Nephron (organoid): ENCODE results near the gene NR4A1.

Experiments
- H3K27ac Mint-ChIP-seq, 3 experiments: 2 replicates each; pipeline ENCODE4 v1.8.0; 2020; ENCODE audit warnings: mixed read lengths in 3 of 3, mild to moderate bottlenecking in 2 of 3, moderate library complexity in 1 of 3
- H3K27me3 Mint-ChIP-seq: 2 replicates; pipeline ENCODE4 v1.8.0; 2021; ENCODE audit warnings: low read depth, mild to moderate bottlenecking, moderate library complexity, mixed read lengths
- H3K36me3 Mint-ChIP-seq: 2 replicates; pipeline ENCODE4 v1.8.0; 2020; ENCODE audit warnings: low read depth, mixed read lengths
- H3K4me1 Mint-ChIP-seq: 2 replicates; pipeline ENCODE4 v1.8.0; 2020; ENCODE audit warnings: mixed read lengths
- H3K4me3 Mint-ChIP-seq, 3 experiments: 2 replicates each; pipeline ENCODE4 v1.8.0; 2020; ENCODE audit warnings: mild to moderate bottlenecking in 3 of 3, mixed read lengths in 3 of 3, moderate library complexity in 2 of 3
- H3K9me3 Mint-ChIP-seq: 2 replicates; pipeline ENCODE4 v1.8.0; 2020; ENCODE audit warnings: mixed read lengths
- TF ChIP-seq, protein P1 (sequence below), 3 experiments: fragments of 200-600 bp; sonication (generic); IDR thresholded peaks; one replicate each; pipeline ENCODE4 v1.5.0; 2021; ENCODE audit warnings: antibody characterized with exemption in 3 of 3; ENCODE audit not compliant: unreplicated experiment in 3 of 3

NR4A1 gene

DNA sequence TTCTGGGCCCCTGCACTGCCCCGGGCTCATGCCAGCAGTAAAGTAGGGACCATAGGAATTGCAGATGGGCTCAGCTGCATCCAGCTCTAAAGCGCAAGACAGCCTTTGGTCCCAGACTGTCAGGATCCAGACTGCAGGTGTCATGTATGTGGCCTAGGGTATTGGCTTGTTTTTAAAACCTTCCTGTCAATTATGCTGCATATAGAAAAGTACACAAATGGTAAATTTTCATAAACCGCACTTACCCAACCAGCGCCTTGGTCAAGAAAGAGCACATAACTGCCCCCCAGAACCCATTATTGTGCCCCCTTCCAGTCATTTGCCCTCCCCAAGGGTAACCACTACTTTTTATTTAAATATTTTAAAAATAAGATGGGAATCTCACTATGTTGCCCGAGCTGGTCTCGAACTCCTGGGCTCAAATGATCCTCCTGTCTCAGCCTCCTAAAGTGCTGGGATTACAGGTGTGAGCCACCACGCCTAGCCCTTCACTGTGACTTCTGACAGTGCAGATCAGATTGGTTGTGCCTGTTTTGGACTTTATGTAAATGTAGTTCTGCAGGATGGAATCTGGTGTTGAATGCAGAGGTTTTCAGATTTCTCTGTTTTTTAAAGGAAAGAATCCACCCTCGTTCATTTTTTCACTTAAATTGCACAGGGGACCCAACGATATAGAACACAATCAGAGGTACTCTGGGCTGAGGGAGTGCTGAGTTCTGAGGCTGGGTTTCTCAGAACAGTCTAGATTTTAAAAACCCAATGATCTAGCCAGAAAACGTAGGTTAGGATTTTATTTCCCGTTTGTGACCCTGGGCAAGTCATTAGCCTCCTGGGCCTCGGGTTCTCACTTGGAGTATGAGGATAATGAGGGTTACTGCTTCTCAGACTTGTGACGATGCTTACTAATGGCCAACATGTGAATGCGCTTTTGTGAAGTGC, 6.7 kb downstream of the NR4A1 start:
- no peaks in the 10 kb centered on the region for H3K36me3 Mint-ChIP-seq
- TF ChIP-seq, protein P1, sequence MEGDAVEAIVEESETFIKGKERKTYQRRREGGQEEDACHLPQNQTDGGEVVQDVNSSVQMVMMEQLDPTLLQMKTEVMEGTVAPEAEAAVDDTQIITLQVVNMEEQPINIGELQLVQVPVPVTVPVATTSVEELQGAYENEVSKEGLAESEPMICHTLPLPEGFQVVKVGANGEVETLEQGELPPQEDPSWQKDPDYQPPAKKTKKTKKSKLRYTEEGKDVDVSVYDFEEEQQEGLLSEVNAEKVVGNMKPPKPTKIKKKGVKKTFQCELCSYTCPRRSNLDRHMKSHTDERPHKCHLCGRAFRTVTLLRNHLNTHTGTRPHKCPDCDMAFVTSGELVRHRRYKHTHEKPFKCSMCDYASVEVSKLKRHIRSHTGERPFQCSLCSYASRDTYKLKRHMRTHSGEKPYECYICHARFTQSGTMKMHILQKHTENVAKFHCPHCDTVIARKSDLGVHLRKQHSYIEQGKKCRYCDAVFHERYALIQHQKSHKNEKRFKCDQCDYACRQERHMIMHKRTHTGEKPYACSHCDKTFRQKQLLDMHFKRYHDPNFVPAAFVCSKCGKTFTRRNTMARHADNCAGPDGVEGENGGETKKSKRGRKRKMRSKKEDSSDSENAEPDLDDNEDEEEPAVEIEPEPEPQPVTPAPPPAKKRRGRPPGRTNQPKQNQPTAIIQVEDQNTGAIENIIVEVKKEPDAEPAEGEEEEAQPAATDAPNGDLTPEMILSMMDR (IDR thresholded peaks at IDR 0.05; ENCODE audit: unreplicated experiment in 3 of 3) = no peak
- H3K9me3 Mint-ChIP-seq = no peaks in the 10 kb centered on the region
- H3K4me3 Mint-ChIP-seq = no peak overlapping the region
- H3K27me3 Mint-ChIP-seq = no peaks in the 10 kb centered on the region
- H3K4me1 Mint-ChIP-seq = peaks cover 22% of the 10 kb centered on the region
- H3K27ac Mint-ChIP-seq = no peak overlapping the region

- no peaks in the 10 kb centered on the region for H3K36me3 Mint-ChIP-seq
- H3K4me1 Mint-ChIP-seq = peaks cover 24% of the 10 kb centered on the region
- TF ChIP-seq, protein P1 (IDR thresholded peaks at IDR 0.05; ENCODE audit: unreplicated experiment in 3 of 3) = no peak
- no peak overlapping the region for H3K27ac Mint-ChIP-seq
- H3K4me3 Mint-ChIP-seq = no peak overlapping the region
- H3K27me3 Mint-ChIP-seq = no peaks in the 10 kb centered on the region
- H3K9me3 Mint-ChIP-seq = no peaks in the 10 kb centered on the region
Observed at GRCh38 chr12:52058631-52059361, 7.6 kb downstream of the NR4A1 start.

DNA sequence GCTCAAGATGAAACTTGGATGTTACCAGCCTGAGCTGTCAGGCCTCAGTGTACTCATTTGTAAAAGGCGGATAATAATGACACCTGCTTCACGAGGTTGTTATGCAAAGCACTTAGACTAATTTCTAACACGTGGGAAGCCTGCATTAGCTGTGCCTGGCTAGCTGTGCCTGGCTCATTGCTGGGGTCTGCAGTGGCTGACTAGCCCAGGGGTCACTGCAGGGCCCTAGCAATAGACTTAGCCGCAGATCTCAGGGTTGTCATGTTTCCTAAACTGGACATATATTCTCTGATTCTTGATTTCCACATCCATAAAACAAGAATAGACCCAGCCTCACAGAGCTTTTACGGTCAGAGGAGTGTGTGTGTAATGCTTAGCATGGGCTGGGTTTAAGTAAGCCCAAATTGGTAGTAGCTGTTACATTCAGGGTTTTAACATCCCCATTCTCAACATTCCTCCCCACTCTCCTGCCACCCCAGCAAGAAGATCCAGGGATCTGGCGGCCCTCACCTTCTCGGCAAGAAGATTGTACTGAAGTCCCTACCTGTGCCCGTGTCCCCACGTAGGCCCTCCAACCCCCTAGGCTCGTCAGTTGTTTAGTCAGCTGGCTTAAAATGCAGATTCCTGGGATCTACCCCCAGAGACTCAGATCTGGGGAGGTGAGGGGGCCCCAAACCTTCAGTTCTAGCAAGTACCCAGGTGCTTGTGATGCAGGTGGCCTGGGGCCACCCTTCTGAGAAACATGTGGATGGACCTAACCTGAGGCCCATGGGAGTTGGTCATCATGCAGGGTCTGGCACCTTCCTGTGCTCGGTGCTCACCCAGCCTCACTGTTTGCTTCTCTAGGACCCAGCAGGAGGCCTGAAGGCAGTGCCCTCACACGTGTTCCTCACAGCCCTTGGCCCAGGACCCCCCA, 8.6 kb downstream of the NR4A1 start:
- H3K27ac Mint-ChIP-seq = no peak overlapping the region
- peaks cover 25% of the 10 kb centered on the region for H3K4me1 Mint-ChIP-seq
- H3K36me3 Mint-ChIP-seq = no peaks in the 10 kb centered on the region
- TF ChIP-seq, protein P1 (IDR thresholded peaks at IDR 0.05; ENCODE audit: unreplicated experiment in 3 of 3) = no peak
- H3K4me3 Mint-ChIP-seq = no peak overlapping the region
- no peaks in the 10 kb centered on the region for H3K27me3 Mint-ChIP-seq
- no peaks in the 10 kb centered on the region for H3K9me3 Mint-ChIP-seq

- H3K36me3 Mint-ChIP-seq = no peaks in the 10 kb centered on the region
- peaks cover 25% of the 10 kb centered on the region for H3K4me1 Mint-ChIP-seq
- H3K9me3 Mint-ChIP-seq = no peaks in the 10 kb centered on the region
- TF ChIP-seq, protein P1 (IDR thresholded peaks at IDR 0.05; ENCODE audit: unreplicated experiment in 3 of 3) = no peak
- no peak overlapping the region for H3K4me3 Mint-ChIP-seq
- H3K27me3 Mint-ChIP-seq = no peaks in the 10 kb centered on the region
- H3K27ac Mint-ChIP-seq = no peak overlapping the region
Observed at GRCh38 chr12:52060498-52061177, 9.4 kb downstream of the NR4A1 start.

DNA sequence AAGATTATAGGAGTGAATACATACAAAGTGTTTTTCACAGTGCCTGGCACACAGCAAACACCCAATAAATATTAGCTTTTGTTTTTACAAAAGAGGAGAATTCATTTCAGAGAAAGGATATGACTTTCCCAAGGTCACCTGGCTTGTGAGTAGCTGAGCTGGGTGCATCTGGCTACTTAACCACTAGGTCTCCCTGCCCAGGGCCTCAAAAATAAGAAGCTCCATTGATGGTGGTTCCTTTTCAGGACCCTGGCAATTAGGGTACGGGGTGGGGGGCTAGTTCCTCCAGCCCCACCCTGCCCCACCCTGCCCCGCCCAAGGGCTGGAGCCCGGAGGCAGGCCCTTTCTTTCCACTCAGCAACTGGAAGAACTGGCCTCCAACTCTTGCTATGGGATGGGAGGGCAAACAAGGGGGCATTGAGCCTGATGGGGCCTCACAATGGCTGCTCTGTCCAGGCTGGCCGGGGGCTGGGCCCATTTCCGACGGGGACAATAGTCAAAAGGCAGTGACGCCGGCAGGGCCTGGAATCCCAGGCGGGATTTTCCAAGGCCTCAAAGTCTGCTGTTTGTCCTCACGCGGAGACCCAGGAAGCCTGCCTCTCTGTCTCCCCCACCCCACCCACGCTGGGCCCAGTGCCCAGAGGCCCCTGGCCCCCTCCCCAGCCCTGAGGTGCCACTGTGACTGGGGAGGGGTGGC, 10.4 kb downstream of the NR4A1 start:
- Mint-ChIP-seq H3K27me3 (peaks cover 4% of the 10 kb centered on the region), H3K4me1 (peaks cover 21% of the 10 kb centered on the region), H3K4me3 (no peak overlapping the region), H3K27ac (no peak overlapping the region), H3K9me3 (no peaks in the 10 kb centered on the region), H3K36me3 (no peaks in the 10 kb centered on the region)
- TF ChIP-seq, protein P1 (IDR thresholded peaks at IDR 0.05; ENCODE audit: unreplicated experiment in 3 of 3) = no peak
